Astrocyte (in vitro differentiated cells and primary cell): Measurements from ENCODE around the gene CPAMD8.

Source experiments
- CTCF ChIP-seq: IDR thresholded peaks from 2 replicates; pipeline ENCODE4 v1.5.1; 2011; ENCODE audit warnings: low read depth, mild to moderate bottlenecking, inconsistent platforms, low read length, moderate library complexity; ENCODE audit not compliant: insufficient read depth
- EZH2 ChIP-seq: IDR thresholded peaks from 2 replicates; pipeline ENCODE4 v1.6.1; 2012; ENCODE audit warnings: mild to moderate bottlenecking, low read length, inconsistent platforms; ENCODE audit not compliant: insufficient read depth

GRCh38 chr19:17074634-17075034 lies 48.0 kb upstream of the CPAMD8 start:
- TF ChIP-seq CTCF (no peak), EZH2 (no peak)
